K562 (cell line): ENCODE data around the gene BPTF. TPM values are rescaled to one million over a fixed set of nuclear protein-coding genes. Genes with fewer than 3 reads are reported as not detected.

Experiments used
- HDGF ChIP-seq: fragments of 450-650 bp; IDR thresholded peaks from 2 replicates; pipeline ENCODE4 v1.6.1; 2016
- MCM5 ChIP-seq: fragments of 450-650 bp; IDR thresholded peaks from 2 replicates; pipeline ENCODE4 v1.6.1; 2016; ENCODE audit warnings: low read depth
- TEAD4 ChIP-seq, 2 experiments: sonication (generic) in 1 of 2; formaldehyde crosslinking in 1 of 2; IDR thresholded peaks; 2 replicates each; pipeline versions ENCODE4 v1.6.1 to v1.8.0; 2012 to 2022; ENCODE audit warnings: borderline replicate concordance in 1 of 2, inconsistent platforms in 1 of 2, low read length in 1 of 2, mild to moderate bottlenecking in 1 of 2, missing genetic modification reagents in 1 of 2
- ZNF217 ChIP-seq: sonication (generic); formaldehyde crosslinking; IDR thresholded peaks from 2 replicates; pipeline ENCODE4 v1.8.0; 2022; ENCODE audit warnings: mild to moderate bottlenecking, missing genetic modification reagents
- polyA plus RNA-seq, 8 experiments: library from polyadenylated mRNA; depleted of rRNA in 4 of 8; stranded (reverse) in 5 of 8; unstranded in 3 of 8; fragments of >200 nt; fragmentation: Nextera tagmentation in 2 of 8; fragmentation: Illumina TruSeq in 1 of 8; extraction: Ambion mirVana in 2 of 8; extraction: Trizol in 1 of 8; gene quantifications; 2 replicates each; pipeline versions ENCODE4 v1.2.1 to v1.2.3, GENCODE V29; 2011 to 2014; ENCODE audit warnings: inconsistent platforms in 1 of 8, missing spikeins in 1 of 8
- total RNA-seq, 7 experiments: library from RNA; depleted of rRNA in 6 of 7; stranded (reverse); fragments of >200 nt in 6 of 7; fragmentation: Illumina TruSeq in 2 of 7; extraction: Trizol in 2 of 7; gene quantifications; 2 replicates each; pipeline versions ENCODE4 v1.2.1 to v1.2.3, GENCODE V29; 2011 to 2021; ENCODE audit warnings: low replicate concordance in 1 of 7
- TF ChIP-seq, protein P1 (sequence below), 2 experiments: fragments of 450-650 bp in 1 of 2; sonication (generic) in 1 of 2; formaldehyde crosslinking in 1 of 2; IDR thresholded peaks; 2 replicates each; pipeline versions ENCODE4 v1.7.1 to v1.9.0; 2016 to 2022; ENCODE audit warnings: inconsistent platforms in 1 of 2, mild to moderate bottlenecking in 1 of 2, missing genetic modification reagents in 1 of 2
- TF ChIP-seq, protein P2 (sequence below), 2 experiments: fragments of 450-650 bp; IDR thresholded peaks; 2 replicates each; pipeline ENCODE4 v1.6.1; 2016; ENCODE audit warnings: mild to moderate bottlenecking in 2 of 2, borderline replicate concordance in 1 of 2, low read depth in 1 of 2, moderate library complexity in 1 of 2

BPTF gene
- total and polyA plus RNA-seq, 9 of the 15 experiments (the other 6 are each of a cell fraction or from before 2014, with no cell fraction given), result 12.5 to 52.1 (median 26.9) TPM

DNA sequence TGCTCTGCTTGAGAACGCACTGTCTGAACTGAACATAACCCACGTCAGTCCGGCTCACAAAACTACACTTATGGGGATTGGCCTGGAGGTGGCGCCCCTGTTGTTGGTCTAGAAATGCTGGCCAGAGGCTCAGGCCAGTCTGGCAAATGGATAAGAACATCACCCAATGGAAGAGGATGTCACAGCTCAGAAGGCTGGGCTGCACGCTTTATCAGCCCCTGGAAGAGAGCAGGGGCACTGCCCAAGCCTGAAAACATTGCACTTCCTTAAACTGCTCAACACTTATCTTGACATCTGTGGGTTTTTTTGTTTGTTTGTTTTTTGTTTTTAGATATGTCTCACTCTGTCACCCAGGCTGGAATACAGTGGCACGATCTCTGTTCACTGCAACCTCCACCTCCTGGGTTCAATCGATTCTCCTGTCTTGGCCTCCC, 24.8 kb upstream of the BPTF start (continued):
- TF ChIP-seq, protein P1, sequence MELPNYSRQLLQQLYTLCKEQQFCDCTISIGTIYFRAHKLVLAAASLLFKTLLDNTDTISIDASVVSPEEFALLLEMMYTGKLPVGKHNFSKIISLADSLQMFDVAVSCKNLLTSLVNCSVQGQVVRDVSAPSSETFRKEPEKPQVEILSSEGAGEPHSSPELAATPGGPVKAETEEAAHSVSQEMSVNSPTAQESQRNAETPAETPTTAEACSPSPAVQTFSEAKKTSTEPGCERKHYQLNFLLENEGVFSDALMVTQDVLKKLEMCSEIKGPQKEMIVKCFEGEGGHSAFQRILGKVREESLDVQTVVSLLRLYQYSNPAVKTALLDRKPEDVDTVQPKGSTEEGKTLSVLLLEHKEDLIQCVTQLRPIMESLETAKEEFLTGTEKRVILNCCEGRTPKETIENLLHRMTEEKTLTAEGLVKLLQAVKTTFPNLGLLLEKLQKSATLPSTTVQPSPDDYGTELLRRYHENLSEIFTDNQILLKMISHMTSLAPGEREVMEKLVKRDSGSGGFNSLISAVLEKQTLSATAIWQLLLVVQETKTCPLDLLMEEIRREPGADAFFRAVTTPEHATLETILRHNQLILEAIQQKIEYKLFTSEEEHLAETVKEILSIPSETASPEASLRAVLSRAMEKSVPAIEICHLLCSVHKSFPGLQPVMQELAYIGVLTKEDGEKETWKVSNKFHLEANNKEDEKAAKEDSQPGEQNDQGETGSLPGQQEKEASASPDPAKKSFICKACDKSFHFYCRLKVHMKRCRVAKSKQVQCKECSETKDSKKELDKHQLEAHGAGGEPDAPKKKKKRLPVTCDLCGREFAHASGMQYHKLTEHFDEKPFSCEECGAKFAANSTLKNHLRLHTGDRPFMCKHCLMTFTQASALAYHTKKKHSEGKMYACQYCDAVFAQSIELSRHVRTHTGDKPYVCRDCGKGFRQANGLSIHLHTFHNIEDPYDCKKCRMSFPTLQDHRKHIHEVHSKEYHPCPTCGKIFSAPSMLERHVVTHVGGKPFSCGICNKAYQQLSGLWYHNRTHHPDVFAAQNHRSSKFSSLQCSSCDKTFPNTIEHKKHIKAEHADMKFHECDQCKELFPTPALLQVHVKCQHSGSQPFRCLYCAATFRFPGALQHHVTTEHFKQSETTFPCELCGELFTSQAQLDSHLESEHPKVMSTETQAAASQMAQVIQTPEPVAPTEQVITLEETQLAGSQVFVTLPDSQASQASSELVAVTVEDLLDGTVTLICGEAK (IDR thresholded peaks at IDR 0.05), result no peak
- TF ChIP-seq, protein P1 (CRISPR knock-in tag; IDR thresholded peaks at IDR 0.05), result no peak
- TF ChIP-seq MCM5 (no peak), HDGF (no peak), TEAD4 (IDR thresholded peaks at IDR 0.05; ENCODE audit: low read length) (no peak), TEAD4 (CRISPR knock-in tag; IDR thresholded peaks at IDR 0.05; ENCODE audit: borderline replicate concordance) (no peak), ZNF217 (CRISPR knock-in tag) (no peak)
- TF ChIP-seq, protein P2, sequence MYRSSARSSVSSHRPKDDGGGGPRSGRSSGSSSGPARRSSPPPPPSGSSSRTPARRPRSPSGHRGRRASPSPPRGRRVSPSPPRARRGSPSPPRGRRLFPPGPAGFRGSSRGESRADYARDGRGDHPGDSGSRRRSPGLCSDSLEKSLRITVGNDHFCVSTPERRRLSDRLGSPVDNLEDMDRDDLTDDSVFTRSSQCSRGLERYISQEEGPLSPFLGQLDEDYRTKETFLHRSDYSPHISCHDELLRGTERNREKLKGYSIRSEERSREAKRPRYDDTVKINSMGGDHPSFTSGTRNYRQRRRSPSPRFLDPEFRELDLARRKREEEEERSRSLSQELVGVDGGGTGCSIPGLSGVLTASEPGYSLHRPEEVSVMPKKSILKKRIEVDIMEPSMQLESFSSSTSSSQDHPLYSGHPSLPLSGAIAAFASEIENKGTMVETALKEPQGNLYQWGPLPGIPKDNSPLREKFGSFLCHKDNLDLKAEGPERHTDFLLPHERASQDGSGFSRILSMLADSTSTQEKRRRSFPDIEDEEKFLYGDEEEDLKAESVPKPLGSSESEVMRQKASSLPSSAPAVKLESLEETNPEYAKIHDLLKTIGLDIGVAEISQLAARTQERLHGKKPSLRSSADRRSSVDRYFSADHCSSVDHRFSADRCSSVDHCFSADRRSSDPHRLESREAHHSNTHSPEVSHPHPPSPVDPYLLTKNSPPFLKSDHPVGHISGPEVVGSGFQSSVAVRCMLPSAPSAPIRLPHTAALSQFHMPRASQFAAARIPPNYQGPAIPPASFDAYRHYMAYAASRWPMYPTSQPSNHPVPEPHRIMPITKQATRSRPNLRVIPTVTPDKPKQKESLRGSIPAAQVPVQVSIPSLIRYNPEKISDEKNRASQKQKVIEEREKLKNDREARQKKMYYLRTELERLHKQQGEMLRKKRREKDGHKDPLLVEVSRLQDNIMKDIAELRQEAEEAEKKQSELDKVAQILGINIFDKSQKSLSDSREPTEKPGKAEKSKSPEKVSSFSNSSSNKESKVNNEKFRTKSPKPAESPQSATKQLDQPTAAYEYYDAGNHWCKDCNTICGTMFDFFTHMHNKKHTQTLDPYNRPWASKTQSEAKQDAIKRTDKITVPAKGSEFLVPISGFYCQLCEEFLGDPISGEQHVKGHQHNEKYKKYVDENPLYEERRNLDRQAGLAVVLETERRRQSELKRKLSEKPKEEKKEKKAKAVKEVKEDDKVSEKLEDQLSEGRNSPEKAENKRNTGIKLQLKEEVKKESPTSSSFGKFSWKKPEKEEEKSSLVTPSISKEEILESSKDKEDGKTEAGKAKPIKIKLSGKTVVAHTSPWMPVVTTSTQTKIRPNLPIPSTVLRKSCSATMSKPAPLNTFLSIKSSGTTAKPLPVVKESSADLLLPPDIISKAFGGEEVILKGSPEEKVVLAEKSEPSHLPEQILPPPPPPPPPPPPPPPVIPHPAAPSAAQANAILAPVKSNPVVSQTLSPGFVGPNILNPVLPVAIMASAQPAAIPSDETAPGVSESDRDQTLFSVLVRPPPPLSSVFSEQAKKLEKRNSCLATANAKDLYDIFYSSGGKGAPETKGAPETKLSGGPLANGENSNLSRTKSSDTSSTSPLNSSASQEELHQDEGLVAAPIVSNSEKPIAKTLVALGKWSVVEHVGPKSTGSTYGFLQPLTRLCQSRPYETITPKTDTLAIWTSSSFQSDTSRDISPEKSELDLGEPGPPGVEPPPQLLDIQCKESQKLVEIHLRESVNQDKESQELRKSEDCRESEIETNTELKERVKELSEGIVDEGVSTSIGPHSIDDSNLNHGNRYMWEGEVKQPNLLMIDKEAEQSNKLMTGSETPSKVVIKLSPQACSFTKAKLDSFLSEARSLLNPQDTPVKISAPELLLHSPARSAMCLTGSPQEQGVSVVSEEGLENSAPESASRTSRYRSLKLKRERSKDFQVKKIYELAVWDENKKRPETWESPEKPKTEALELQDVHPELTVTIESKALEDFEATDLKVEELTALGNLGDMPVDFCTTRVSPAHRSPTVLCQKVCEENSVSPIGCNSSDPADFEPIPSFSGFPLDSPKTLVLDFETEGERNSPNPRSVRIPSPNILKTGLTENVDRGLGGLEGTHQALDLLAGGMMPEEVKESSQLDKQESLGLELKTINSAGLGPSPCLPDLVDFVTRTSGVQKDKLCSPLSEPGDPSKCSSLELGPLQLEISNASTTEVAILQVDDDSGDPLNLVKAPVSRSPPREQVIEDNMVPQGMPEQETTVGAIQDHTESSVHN (IDR thresholded peaks at IDR 0.05; ENCODE audit: borderline replicate concordance in 1 of 2, low read depth in 1 of 2), result peak in 1 of 2 experiments; percentile 32; a peak in 1 of 4 replicates
